Measurements from ENCODE around the gene GNAI2. TPM values are rescaled to one million over a fixed set of nuclear protein-coding genes. Genes with fewer than 3 reads are reported as not detected.

The GNAI2 gene
- 319 and 452 TPM in 2 replicates for total RNA-seq

GRCh38 chr3:50235716-50236483 is at the start of gene GNAI2:
TSS of gene GNAI2 (plus strand) at chr3:50236204. CDS start at chr3:50236336, 132 bp downstream.

GRCh38 chr3:50190936-50191660 is 44.9 kb upstream of the GNAI2 start, which contains the start of gene GNAT1:
TSS of gene GNAT1 (plus strand) at chr3:50191610. CDS start at chr3:50191726, 116 bp downstream.

GRCh38 chr3:50204804-50205412 is 31.1 kb upstream of the GNAI2 start, which contains the start of gene SLC38A3:
TSS of gene SLC38A3 (plus strand) at chr3:50205271. CDS start at chr3:50214200, 8,929 bp downstream.

GRCh38 chr3:50268703-50269451 is 32.9 kb downstream of the GNAI2 start, which contains the start of gene SEMA3B:
TSS of gene SEMA3B (plus strand) at chr3:50269147. CDS start at chr3:50269241, 94 bp downstream.

GRCh38 chr3:50278880-50279224 is 42.8 kb downstream of the GNAI2 start, which contains the start of gene LSMEM2:
TSS of gene LSMEM2 (plus strand) at chr3:50279087. CDS start at chr3:50279114, 27 bp downstream.

GRCh38 chr3:50292159-50293078 is 56.4 kb downstream of the GNAI2 start, which contains the start of gene IFRD2:
TSS of gene IFRD2 (minus strand) at chr3:50292429. CDS start at chr3:50292274, 155 bp downstream.

GRCh38 chr3:50298836-50299637 is 63.0 kb downstream of the GNAI2 start, which contains the start of the genes HYAL3 and NAA80:
TSS of gene HYAL3 (minus strand) at chr3:50299405. CDS start at chr3:50295602, 3,803 bp downstream.
TSS of gene NAA80 (minus strand) at chr3:50299405. CDS start at chr3:50297463, 1,942 bp downstream.

GRCh38 chr3:50303013-50303815 is 67.2 kb downstream of the GNAI2 start, which contains the start of gene HYAL1:
TSS of gene HYAL1 (minus strand) at chr3:50303574. CDS start at chr3:50302956, 618 bp downstream.

Other genes with a start within 250 kb of the GNAI2 start
- gene RBM5, start 147.3 kb upstream of the GNAI2 start, total RNA-seq: 93.9 and 114 TPM in 2 replicates
- gene SEMA3F, start 80.9 kb upstream of the GNAI2 start, total RNA-seq: 42.6 and 106 TPM in 2 replicates
- not detected in 2 replicates for gene GNAT1, start 44.6 kb upstream of the GNAI2 start, total RNA-seq
- under 0.01 TPM in 1 of 2 replicates, not detected in the other for gene SLC38A3, start 30.9 kb upstream of the GNAI2 start, total RNA-seq
- 0.65 and 1.4 TPM in 2 replicates for gene SEMA3B, start 32.9 kb downstream of the GNAI2 start, total RNA-seq
- gene LSMEM2, start 42.9 kb downstream of the GNAI2 start, total RNA-seq: not detected in 2 replicates
- gene IFRD2, start 56.2 kb downstream of the GNAI2 start, total RNA-seq: 107 and 139 TPM in 2 replicates
- gene HYAL3, start 63.2 kb downstream of the GNAI2 start, total RNA-seq: 5.2 and 6.2 TPM in 2 replicates
- gene NAA80, start 63.2 kb downstream of the GNAI2 start, total RNA-seq: 1.7 and 2.6 TPM in 2 replicates
- 0.65 and 1.4 TPM in 2 replicates for gene HYAL1, start 67.4 kb downstream of the GNAI2 start, total RNA-seq
- gene HYAL2, start 86.5 kb downstream of the GNAI2 start, total RNA-seq: 382 and 404 TPM in 2 replicates
- 23.1 and 36.0 TPM in 2 replicates for gene TUSC2, start 92.0 kb downstream of the GNAI2 start, total RNA-seq
- gene RASSF1, start 104.6 kb downstream of the GNAI2 start, total RNA-seq: 16.7 and 16.9 TPM in 2 replicates
- 0.15 and 0.32 TPM in 2 replicates for gene ZMYND10, start 109.5 kb downstream of the GNAI2 start, total RNA-seq
- gene NPRL2, start 114.6 kb downstream of the GNAI2 start, total RNA-seq: 18.7 and 20.8 TPM in 2 replicates
- 26.6 and 29.2 TPM in 2 replicates for gene CYB561D2, start 114.7 kb downstream of the GNAI2 start, total RNA-seq
- 33.6 and 41.6 TPM in 2 replicates for gene TMEM115, start 123.3 kb downstream of the GNAI2 start, total RNA-seq